HS-5 (cell line): ENCODE measurements around the gene COL25A1.
"Not testable (repeated sequence)": the region's sequence is repeated elsewhere in the genome, so short reads cannot be mapped to it uniquely, and the experiment has no call there.

Source experiments
- DNase-seq: peaks from one replicate; pipeline ENCODE4 v3.0.0-alpha.2; 2012; ENCODE audit warnings: low read depth

The COL25A1 gene

DNA sequence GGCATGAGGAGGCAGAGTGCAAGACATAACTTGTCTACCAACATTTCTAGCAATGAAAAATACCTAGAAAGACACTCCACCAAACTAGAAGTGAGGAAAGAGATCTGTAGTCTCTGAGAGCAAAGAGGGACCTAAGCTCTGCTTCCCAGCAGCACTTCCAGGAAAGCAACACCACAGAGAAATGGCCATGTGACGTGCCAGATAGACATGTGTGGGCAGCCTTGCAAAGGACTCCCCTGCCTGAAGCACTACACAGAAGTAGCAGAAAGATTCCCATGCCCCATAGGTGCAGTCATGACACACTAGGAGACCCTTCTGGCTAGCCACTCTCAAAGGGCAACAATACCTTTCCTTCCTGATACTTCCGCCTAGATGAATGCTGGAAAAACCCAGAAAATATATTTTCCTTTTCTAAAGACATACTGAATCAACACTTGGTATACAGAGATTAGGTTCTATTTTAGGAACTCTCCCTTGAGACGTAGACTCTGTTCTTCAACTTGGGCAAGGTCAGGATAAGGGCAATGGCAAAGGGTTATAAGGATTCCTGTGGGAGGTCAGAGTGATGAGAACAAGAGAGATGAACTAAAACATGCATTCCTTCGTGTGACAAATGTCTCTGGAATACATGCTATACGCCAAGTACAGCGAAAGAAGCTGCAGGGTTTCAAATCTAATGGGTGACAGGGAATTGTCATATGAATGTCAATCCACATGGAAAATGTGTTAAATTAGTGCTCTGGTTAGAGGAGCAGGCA, 352.1 kb downstream of the COL25A1 start:
- no peak for DNase-seq

DNA sequence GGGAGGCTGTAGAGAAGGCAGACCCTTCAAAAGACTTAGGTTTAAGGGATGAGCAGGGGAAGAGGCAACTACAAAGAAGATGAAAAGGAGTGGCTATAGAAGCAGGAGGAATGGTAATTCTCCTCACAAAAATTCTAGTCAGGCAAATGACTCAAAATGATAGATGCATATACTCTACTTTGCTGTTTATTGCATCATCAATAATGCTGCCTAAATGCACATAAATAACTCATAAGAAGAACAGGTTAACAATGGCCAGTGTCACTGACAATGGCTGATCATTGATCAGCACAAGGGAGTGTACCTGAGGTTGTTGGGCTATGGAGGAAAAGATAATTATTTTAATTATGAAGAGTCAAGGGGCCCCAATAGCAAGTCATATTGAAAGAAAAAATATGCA, 354.9 kb downstream of the COL25A1 start:
- no peak for DNase-seq

GRCh38 chr4:108946237-108946636, 356.2 kb downstream of the COL25A1 start:
- DNase-seq, result no peak

DNA sequence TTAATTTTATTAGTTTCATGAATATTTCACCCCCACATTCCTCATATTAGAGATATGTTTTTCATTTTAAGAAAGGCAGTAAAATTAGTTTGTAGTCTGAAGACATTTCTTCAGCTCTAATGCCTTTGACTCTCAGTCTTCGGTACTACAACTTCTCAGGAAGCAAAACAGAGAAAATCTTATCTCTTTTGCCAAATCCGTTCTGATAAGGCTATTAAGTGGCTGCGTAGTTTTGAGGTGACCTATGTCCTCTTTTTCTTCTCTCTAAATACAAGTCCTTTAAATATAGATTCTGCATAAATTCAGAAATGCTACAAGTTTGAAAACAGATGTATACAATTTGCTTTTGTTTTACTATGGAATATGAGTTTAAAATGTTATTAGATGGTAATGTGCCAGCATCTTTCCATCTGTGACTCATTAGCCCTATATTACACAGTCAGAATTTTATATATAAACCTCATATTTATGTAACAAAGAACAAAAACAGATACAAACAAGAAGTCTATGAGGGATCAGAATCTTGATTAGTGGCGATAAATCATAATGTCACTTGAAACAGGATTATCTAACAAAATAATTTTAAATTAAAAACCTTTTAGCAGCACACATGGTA, 358.4 kb downstream of the COL25A1 start:
- DNase-seq, result no peak

DNA sequence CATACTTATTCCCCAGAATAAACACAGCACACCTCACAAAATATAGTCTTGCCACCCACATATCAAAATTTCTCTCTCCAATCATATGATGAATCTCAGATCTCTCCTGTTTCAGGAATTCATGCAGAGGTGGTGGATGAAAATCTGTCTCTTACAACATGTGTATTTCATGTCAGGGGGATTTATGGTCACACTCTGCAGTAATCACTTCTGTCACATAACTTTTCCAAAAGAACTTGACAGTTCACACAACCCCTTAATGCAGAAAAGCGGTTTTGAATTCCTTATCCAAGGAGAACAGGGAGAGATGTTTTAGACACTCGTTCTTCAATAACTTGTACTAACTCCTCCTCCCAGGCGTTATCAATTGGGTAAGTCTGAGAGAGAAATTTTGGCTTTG, 359.1 kb downstream of the COL25A1 start:
- DNase-seq, result no peak

- no peak for DNase-seq
Observed at GRCh38 chr4:108941904-108942430, 360.5 kb downstream of the COL25A1 start.

DNA sequence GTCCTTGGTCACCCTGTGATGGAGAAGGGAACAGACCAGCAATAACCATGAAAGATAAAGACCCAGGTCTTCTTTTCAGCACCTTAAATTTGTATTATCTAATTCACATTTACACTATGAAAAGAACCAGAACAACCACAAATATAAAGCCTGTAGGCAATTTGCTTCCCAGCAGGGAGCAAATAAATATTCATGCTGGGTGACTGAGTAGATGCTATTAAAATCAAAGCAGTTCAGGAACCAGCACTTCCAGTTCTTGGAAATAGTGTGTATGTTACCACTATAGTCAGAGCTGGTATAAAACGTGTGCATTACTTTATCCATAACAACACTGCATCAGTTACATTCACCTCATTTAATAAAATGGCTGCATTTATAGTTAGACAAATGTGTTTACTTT, 361.8 kb downstream of the COL25A1 start:
- no peak for DNase-seq

GRCh38 chr4:108940149-108940548, 362.3 kb downstream of the COL25A1 start:
- no peak for DNase-seq

DNA sequence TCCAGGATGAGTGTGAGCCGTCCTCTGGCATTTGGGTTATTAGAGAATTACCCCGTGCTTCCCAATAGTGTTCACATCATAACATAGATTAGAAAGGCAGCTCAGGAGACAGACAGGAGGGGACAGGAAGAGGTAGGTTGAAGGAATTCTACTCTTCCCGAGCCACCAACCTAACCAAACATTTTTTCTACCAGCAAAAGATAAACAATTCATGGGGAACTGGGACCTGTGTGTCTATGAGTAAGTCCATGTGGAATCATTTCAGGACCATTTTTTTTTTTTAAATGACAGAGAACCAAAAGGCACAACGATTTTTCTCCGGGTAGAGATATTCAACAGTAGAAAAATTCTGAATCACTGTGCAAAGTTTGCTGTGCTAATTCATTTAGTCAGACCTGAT, 365.4 kb downstream of the COL25A1 start:
- DNase-seq, result no peak

DNA sequence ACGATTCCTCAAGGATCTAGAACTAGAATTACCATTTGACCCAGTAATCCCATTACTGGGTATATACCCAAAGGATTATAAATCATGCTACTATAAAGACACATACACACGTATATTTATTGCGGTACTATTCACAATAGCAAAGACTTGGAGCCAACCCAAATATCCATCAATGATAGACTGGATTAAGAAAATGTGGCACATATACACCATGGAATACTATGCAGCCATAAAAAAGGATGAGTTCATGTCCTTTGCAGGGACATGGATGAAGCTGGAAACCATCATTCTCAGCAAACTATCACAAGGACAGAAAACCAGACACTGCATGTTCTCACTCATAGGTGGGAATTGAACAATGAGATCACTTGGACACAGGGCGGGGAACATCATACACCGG, 368.5 kb downstream of the COL25A1 start:
- DNase-seq, result not testable (repeated sequence)

DNA sequence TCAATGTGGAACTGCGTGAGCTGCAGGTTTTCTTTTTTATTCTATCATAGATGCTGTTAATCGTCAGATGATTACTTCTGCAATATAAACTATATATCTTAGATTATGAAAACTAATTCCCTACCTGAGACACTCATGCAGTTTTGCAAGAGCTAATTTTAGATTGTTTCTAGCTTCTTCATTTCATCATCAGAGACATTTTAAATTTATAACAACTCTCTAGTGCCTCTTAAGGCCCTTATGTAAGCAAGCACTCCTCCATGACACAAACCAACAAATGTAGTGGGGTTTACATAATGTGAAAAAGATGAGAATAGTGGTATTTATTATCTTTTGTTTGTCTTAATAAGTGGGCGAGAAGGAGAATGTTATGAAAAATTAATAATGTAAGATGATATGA, 369.4 kb downstream of the COL25A1 start:
- DNase-seq, result no peak

- no peak for DNase-seq
Observed at GRCh38 chr4:108931926-108932325, 370.5 kb downstream of the COL25A1 start.

- DNase-seq, result no peak
Observed at GRCh38 chr4:108930186-108930585, 372.3 kb downstream of the COL25A1 start.

DNA sequence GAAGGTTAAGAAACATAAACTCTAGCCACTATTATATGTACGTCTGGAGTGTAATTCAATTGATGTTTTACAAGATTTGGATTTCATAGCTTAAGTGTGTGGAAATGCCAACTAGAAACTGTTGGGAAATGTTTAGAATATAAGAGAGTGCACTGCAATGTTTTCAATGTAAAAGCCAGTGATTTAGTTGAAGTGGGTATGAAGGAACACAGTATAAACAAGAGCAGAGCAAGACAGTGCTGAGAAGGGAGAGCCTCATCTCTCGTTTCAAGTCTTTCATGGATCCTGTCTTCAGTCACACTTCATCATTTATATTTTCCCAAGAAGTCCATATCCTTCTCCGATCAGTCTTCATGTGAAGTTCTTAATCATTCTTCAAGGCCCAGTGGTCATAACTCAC, 375.7 kb downstream of the COL25A1 start:
- DNase-seq, result no peak

DNA sequence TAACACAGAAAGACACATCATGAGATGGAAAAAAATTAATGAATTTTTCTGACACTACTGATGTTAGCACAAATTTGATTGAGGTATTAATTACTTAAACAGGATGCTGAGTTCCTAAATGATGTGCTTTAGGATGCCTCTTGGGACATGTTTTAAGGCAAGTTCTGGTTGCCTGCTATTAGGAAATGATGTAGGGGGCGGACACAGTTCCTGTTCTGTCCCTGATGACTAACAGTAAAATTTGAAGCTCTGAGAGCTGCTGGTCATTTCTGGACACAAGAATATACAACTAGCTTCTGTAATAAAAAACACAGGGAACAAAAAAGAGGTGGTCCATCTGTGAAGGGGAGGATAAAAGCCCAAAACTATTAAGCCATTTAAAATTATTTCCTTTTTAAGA, 376.4 kb downstream of the COL25A1 start:
- no peak for DNase-seq

GRCh38 chr4:108922191-108922590, 380.3 kb downstream of the COL25A1 start:
- DNase-seq, result no peak

GRCh38 chr4:108920395-108921087, 381.9 kb downstream of the COL25A1 start:
- DNase-seq, result no peak

DNA sequence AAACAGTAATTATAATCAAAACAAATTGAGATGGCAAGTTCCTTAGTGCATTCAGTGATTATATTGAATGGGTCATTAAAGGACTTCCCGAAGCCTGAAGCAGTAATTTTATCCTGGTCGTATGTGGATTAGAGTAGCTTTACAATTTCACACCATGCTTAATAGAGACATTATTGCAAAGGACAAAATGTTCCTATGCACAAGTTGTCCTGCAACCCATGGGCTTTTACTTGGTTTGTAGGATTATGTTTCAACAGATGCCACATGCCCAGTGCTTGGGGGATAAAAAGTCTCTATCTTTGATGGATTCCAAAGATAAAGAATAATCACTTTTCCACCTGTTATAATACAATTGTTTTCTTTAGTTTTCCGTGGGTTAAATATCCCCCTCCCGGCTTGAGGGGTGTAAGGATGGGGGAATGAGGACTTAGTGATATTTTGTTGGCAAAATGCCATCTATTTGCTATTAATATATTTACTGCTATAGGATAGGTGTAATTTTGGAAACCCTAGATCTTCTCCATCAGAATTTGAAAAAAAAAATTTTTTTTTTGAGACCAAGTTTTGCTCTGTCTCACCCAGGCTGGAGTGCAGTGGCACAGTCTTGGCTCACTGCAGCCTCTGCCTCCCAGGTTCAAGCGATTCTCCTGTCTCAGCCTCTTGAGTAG, 383.1 kb downstream of the COL25A1 start:
- no peak for DNase-seq

DNA sequence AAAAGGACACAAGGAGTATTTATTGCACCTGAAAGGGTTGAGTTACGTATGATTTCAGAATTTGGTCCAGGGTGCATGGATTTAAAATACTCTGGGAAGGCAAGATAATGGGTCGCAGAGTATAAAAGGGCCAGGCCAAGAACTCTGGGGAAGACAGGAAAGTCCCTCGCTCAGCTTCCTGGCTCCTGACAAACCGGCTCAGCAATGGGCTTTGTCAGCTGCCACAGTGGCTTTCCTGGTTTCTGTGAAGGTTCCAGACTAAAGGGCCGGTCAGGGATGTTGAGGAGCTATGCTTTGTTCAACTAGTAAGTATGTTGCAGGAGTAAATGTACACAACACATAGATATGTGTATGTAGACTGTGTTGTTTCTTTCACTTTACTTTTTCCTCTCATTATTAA, 385.2 kb downstream of the COL25A1 start:
- DNase-seq, result no peak

DNA sequence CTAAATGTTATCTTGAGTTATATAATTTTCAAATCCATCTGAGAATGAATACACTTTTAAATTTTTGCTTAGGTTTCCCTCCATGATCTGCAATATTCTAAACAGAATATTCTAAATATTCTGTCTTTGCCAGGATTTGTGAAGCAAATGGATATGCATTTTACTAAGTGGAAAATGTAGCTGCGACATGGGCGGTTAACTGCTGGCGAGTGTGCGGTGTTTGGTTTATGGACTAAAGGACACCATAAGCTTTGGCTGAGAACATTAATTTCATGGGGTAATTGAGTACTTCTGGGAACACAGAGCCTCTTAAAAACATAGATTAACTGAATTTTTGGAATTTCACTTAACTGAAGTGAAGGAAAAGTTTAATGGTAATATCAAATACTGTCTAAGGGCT, 385.8 kb downstream of the COL25A1 start:
- no peak for DNase-seq

GRCh38 chr4:108906866-108907367, 395.5 kb downstream of the COL25A1 start:
- no peak for DNase-seq

GRCh38 chr4:108906006-108906405, 396.5 kb downstream of the COL25A1 start:
- no peak for DNase-seq
